ENCODE measurements around the gene CUL4A.

Gene CUL4A

DNA sequence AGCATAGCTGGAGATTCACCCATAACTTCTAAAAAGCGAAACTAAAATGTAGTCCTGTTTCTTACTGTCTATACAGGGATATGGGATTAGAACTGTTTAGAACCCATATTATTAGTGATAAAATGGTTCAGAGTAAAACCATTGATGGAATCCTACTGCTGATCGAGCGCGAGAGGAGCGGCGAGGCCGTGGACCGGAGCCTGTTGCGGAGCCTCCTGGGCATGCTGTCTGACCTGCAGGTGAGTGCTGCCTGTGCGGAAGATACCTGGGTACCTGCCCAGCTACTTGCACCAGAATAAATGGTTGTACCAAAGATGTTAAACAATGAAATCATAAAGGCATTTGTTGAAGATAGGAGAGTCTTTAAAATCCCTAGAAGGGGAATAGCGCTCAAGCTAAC is 23.7 kb downstream of the CUL4A start:
- H3K79me2 ChIP-seq (ENCODE audit: insufficient read depth, low read length): no peaks in the 10 kb centered on the region
- H2AFZ ChIP-seq (ENCODE audit: low read length): no peak overlapping the region
- H3K27me3 ChIP-seq (ENCODE audit: insufficient read depth, low read length, poor library complexity, severe bottlenecking): no peaks in the 10 kb centered on the region
- no peaks in the 10 kb centered on the region for H3K4me1 ChIP-seq (ENCODE audit: insufficient read depth, low read length, poor library complexity, severe bottlenecking)
- no peak overlapping the region for H3K9ac ChIP-seq (ENCODE audit: low read depth, low read length, poor library complexity, severe bottlenecking)
- no peaks in the 10 kb centered on the region for H3K9me3 ChIP-seq (ENCODE audit: insufficient read depth, low read depth, low read length)
- TF ChIP-seq CTCF (conservative IDR thresholded peaks at IDR 0.05; ENCODE audit: low read length): no peak
- TF ChIP-seq EZH2phosphoT487 (IDR thresholded peaks at IDR 0.05; ENCODE audit: borderline replicate concordance): no peak
- no peaks in the 10 kb centered on the region for H3K9me2 ChIP-seq (replicated peaks; ENCODE audit: low read depth, low read length)
- H3K36me3 ChIP-seq (ENCODE audit: insufficient read depth, low read length): peaks cover 50% of the 10 kb centered on the region; the same call in 1 of the 2 replicates
- H3K4me2 ChIP-seq (ENCODE audit: low read depth, low read length, poor library complexity, severe bottlenecking): no peak overlapping the region
- H4K20me1 ChIP-seq (ENCODE audit: insufficient read depth, low read length, poor library complexity, severe bottlenecking): no peaks in the 10 kb centered on the region
- H3F3A ChIP-seq (ENCODE audit: low read depth): no peaks in the 10 kb centered on the region
- H3K4me3 ChIP-seq (ENCODE audit: low read length, poor library complexity, severe bottlenecking): no peak overlapping the region

DNA sequence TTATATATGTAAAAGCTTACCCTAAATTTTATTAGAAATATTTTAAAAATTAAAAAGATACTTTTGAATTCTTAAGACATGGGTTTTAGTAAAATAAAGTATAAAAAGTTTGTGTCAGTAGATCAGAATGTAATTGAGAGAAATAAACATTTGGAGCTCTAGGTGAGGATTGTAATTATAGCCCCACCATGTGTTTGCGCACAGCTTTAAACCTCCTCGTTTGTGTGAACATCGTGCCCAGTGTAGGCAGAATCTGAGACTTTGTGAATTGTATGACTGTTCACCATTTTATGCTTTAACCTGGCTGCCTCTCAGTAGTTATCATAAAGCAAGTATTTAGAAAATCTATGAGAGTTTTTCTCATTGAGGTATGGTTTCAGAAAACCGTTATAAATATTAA is 29.1 kb downstream of the CUL4A start:
- H3K36me3 ChIP-seq (ENCODE audit: insufficient read depth, low read length): peaks cover 50% of the 10 kb centered on the region; the same call in 1 of the 2 replicates
- H2AFZ ChIP-seq (ENCODE audit: low read length): no peak overlapping the region
- TF ChIP-seq CTCF (conservative IDR thresholded peaks at IDR 0.05; ENCODE audit: low read length): no peak
- TF ChIP-seq EZH2phosphoT487 (IDR thresholded peaks at IDR 0.05; ENCODE audit: borderline replicate concordance): no peak
- H3K4me3 ChIP-seq (ENCODE audit: low read length, poor library complexity, severe bottlenecking): no peak overlapping the region
- H3K4me1 ChIP-seq (ENCODE audit: insufficient read depth, low read length, poor library complexity, severe bottlenecking): no peaks in the 10 kb centered on the region
- no peaks in the 10 kb centered on the region for H3K9me2 ChIP-seq (replicated peaks; ENCODE audit: low read depth, low read length)
- no peaks in the 10 kb centered on the region for H3K9me3 ChIP-seq (ENCODE audit: insufficient read depth, low read depth, low read length)
- no peaks in the 10 kb centered on the region for H3F3A ChIP-seq (ENCODE audit: low read depth)
- H3K9ac ChIP-seq (ENCODE audit: low read depth, low read length, poor library complexity, severe bottlenecking): no peak overlapping the region
- no peaks in the 10 kb centered on the region for H3K27me3 ChIP-seq (ENCODE audit: insufficient read depth, low read length, poor library complexity, severe bottlenecking)
- H3K4me2 ChIP-seq (ENCODE audit: low read depth, low read length, poor library complexity, severe bottlenecking): no peak overlapping the region
- H4K20me1 ChIP-seq (ENCODE audit: insufficient read depth, low read length, poor library complexity, severe bottlenecking): no peaks in the 10 kb centered on the region
- no peaks in the 10 kb centered on the region for H3K79me2 ChIP-seq (ENCODE audit: insufficient read depth, low read length)

- Histone ChIP-seq H4K20me1 (ENCODE audit: insufficient read depth, low read length, poor library complexity, severe bottlenecking) (no peaks in the 10 kb centered on the region), H3K36me3 (ENCODE audit: insufficient read depth, low read length) (peaks cover 50% of the 10 kb centered on the region; the same call in 1 of the 2 replicates), H3K9ac (ENCODE audit: low read depth, low read length, poor library complexity, severe bottlenecking) (no peak overlapping the region), H2AFZ (ENCODE audit: low read length) (no peak overlapping the region), H3K27me3 (ENCODE audit: insufficient read depth, low read length, poor library complexity, severe bottlenecking) (no peaks in the 10 kb centered on the region), H3K79me2 (ENCODE audit: insufficient read depth, low read length) (no peaks in the 10 kb centered on the region), H3K4me2 (ENCODE audit: low read depth, low read length, poor library complexity, severe bottlenecking) (no peak overlapping the region), H3F3A (ENCODE audit: low read depth) (no peaks in the 10 kb centered on the region), H3K4me1 (ENCODE audit: insufficient read depth, low read length, poor library complexity, severe bottlenecking) (no peaks in the 10 kb centered on the region), H3K4me3 (ENCODE audit: low read length, poor library complexity, severe bottlenecking) (no peak overlapping the region), H3K9me2 (replicated peaks; ENCODE audit: low read depth, low read length) (no peaks in the 10 kb centered on the region), H3K9me3 (ENCODE audit: insufficient read depth, low read depth, low read length) (no peaks in the 10 kb centered on the region)
- TF ChIP-seq EZH2phosphoT487 (IDR thresholded peaks at IDR 0.05; ENCODE audit: borderline replicate concordance) (no peak), CTCF (conservative IDR thresholded peaks at IDR 0.05; ENCODE audit: low read length) (no peak)
Observed at GRCh38 chr13:113239357-113239756, 29.9 kb downstream of the CUL4A start.
